ENCODE measurements around the gene ESRRA. TPM values are rescaled to one million over a fixed set of nuclear protein-coding genes. Genes with fewer than 3 reads are reported as not detected.

ESRRA gene
- total and polyA plus RNA-seq, 2 experiments from 2014 or later, result 48.8 to 77.0 TPM

DNA sequence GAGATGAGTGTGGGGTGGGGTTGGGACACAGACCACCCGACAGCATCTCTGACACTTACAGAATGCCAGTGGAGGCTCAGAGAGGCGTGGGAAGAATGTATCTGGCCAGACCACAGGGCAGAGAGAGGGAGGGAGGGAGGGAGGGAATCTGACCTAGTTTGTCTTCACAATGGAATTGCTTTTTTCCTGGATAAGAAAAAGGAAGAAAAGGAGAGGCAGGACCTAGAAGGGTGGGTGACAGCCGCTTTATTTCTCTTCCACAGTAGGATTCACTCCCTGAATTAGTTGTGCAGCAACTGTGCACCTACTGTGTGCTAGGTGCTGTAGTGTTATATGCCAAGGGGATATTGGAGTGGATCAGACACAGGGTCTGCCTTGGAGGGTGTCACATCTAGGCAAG lies 10.6 kb upstream of the ESRRA start:
- Histone ChIP-seq H3K27ac (no peak overlapping the region), H3K27me3 (peaks cover 100% of the 10 kb centered on the region), H3K9me3 (ENCODE audit: low read depth) (no peaks in the 10 kb centered on the region), H3K4me1 (ENCODE audit: low read depth) (no peaks in the 10 kb centered on the region), H3K4me3 (no peak overlapping the region), H3K36me3 (no peaks in the 10 kb centered on the region)
- TF ChIP-seq, protein P1, sequence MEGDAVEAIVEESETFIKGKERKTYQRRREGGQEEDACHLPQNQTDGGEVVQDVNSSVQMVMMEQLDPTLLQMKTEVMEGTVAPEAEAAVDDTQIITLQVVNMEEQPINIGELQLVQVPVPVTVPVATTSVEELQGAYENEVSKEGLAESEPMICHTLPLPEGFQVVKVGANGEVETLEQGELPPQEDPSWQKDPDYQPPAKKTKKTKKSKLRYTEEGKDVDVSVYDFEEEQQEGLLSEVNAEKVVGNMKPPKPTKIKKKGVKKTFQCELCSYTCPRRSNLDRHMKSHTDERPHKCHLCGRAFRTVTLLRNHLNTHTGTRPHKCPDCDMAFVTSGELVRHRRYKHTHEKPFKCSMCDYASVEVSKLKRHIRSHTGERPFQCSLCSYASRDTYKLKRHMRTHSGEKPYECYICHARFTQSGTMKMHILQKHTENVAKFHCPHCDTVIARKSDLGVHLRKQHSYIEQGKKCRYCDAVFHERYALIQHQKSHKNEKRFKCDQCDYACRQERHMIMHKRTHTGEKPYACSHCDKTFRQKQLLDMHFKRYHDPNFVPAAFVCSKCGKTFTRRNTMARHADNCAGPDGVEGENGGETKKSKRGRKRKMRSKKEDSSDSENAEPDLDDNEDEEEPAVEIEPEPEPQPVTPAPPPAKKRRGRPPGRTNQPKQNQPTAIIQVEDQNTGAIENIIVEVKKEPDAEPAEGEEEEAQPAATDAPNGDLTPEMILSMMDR (IDR thresholded peaks at IDR 0.05; ENCODE audit: low read depth, low read length), result no peak
- peak in 1 of 2 donors; percentile 52 for DNase-seq (ENCODE audit: low read depth in 1 of 2, low spot score in 1 of 2)

DNA sequence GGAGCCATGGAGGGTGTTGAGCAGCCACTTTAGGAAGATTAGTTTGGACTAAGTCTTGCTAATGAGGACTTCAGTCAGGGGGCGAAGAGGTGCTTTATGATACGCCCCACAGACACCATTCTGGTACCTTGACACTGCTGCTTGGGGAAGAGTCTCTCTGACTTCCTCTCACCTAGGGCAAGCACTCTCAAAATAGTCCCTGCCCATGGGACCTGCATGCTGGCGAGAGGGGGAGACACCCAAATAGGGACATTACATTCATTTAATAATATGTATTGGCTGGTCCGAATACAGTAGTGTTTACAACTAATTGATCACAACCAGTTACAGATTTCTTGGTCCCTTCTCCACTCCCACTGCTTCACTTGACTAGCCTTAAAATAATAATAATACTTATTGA lies 9.6 kb upstream of the ESRRA start:
- Histone ChIP-seq H3K9me3 (ENCODE audit: low read depth) (no peaks in the 10 kb centered on the region), H3K36me3 (no peaks in the 10 kb centered on the region), H3K27ac (no peak overlapping the region), H3K4me3 (no peak overlapping the region), H3K4me1 (ENCODE audit: low read depth) (no peaks in the 10 kb centered on the region), H3K27me3 (peaks cover 100% of the 10 kb centered on the region)
- no peak for DNase-seq (ENCODE audit: low read depth in 1 of 2, low spot score in 1 of 2)
- TF ChIP-seq, protein P1 (IDR thresholded peaks at IDR 0.05; ENCODE audit: low read depth, low read length), result no peak

DNA sequence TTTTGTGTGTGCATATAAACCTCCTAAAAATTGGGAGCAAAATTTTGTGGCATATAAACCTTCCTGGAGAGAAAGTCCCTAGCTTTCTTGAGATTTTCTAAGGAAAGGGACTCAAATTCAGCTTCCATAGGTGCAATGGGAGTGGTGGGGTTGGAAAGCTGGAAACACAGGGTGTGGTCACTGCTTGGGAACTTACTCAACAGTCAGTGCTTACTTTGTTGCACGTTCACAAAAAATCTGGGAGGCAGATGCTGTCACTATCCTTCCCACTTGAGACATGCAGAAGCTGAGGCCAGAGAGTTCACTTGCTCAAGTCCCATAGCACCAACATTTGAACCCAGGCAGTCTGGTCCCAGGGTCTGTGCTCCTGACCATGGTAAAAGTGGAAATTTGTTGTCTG lies 9.1 kb upstream of the ESRRA start:
- H3K27ac ChIP-seq, result no peak overlapping the region
- H3K27me3 ChIP-seq, result peaks cover 100% of the 10 kb centered on the region
- H3K36me3 ChIP-seq, result no peaks in the 10 kb centered on the region
- no peaks in the 10 kb centered on the region for H3K4me1 ChIP-seq (ENCODE audit: low read depth)
- H3K9me3 ChIP-seq (ENCODE audit: low read depth), result no peaks in the 10 kb centered on the region
- no peak for DNase-seq (ENCODE audit: low read depth in 1 of 2, low spot score in 1 of 2)
- TF ChIP-seq, protein P1 (IDR thresholded peaks at IDR 0.05; ENCODE audit: low read depth, low read length), result no peak
- no peak overlapping the region for H3K4me3 ChIP-seq

DNA sequence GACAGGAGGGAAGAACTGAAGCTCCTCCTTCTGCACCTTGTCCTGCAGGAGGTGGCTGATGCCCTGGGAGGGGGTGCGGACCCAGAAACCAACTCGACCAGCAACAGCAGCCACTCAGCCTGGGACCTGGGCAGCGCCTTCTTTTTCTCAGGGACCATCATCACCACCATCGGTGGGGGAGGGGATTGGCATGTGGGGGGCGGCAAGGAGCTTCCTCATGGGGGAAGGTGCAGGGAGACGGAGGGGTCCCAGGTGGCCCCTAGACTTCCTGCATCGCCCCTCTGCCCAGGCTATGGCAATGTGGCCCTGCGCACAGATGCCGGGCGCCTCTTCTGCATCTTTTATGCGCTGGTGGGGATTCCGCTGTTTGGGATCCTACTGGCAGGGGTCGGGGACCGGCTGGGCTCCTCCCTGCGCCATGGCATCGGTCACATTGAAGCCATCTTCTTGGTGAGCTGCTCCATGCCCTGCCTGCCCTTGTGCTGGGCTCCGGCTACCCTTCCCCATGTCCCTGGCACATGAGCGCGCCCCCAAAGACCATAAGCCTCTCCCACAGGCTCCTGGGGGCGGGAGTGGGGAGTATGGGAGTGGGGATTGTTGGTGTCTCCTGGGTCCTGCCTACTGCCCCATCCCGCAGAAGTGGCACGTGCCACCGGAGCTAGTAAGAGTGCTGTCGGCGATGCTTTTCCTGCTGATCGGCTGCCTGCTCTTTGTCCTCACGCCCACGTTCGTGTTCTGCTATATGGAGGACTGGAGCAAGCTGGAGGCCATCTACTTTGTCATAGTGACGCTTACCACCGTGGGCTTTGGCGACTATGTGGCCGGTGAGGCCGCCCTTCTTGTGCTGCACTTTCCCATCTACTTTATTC lies 8.3 kb upstream of the ESRRA start:
- TF ChIP-seq, protein P1 (IDR thresholded peaks at IDR 0.05; ENCODE audit: low read depth, low read length), result no peak
- no peak overlapping the region for H3K4me3 ChIP-seq
- DNase-seq (ENCODE audit: low read depth in 1 of 2, low spot score in 1 of 2), result no peak

DNA sequence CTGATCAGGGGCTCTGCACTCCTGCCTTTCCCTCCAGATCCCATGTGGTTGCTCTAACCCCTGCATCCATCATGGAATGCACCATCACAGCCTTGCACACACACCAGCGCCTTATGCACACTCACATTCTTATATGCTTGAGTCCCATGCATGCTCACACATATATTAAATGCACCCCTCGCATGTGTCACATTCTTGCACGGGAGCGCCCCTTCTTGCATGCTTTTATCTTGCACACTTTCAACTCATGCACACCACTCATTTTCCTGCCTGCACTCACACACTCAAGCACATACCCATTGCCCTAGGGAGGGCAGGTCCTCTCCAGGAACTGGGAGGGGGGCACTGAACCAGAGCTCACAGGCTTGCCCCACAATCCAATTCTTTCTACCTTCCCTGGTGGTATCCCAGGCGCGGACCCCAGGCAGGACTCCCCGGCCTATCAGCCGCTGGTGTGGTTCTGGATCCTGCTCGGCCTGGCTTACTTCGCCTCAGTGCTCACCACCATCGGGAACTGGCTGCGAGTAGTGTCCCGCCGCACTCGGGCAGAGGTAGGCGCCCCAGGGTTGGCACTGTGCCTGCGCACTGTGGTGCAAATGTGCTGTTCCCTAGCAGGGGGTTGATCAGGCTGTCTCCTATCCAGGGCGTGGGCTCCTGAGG lies 7.5 kb upstream of the ESRRA start:
- no peaks in the 10 kb centered on the region for H3K4me1 ChIP-seq (ENCODE audit: low read depth)
- no peak overlapping the region for H3K27ac ChIP-seq
- H3K27me3 ChIP-seq, result peaks cover 92% of the 10 kb centered on the region
- no peak for DNase-seq (ENCODE audit: low read depth in 1 of 2, low spot score in 1 of 2)
- no peak overlapping the region for H3K4me3 ChIP-seq
- TF ChIP-seq, protein P1 (IDR thresholded peaks at IDR 0.05; ENCODE audit: low read depth, low read length), result no peak
- no peaks in the 10 kb centered on the region for H3K36me3 ChIP-seq
- no peaks in the 10 kb centered on the region for H3K9me3 ChIP-seq (ENCODE audit: low read depth)

More for the DNA sequence above, 8.3 kb upstream of the ESRRA start:
- H3K9me3 ChIP-seq (ENCODE audit: low read depth), result no peaks in the 10 kb centered on the region
- peaks cover 100% of the 10 kb centered on the region for H3K27me3 ChIP-seq
- H3K36me3 ChIP-seq, result no peaks in the 10 kb centered on the region
- H3K4me1 ChIP-seq (ENCODE audit: low read depth), result no peaks in the 10 kb centered on the region
- no peak overlapping the region for H3K27ac ChIP-seq

Measured in cardiac muscle cell (in vitro differentiated cells and primary cell).